Motor neuron (in vitro differentiated cells): Measurements from ENCODE around the gene FBLL1. TPM values are rescaled to one million over a fixed set of nuclear protein-coding genes. Genes with fewer than 3 reads are reported as not detected.
A peak's percentile ranks its signal among the peaks of the same experiment; 100 is the strongest.
"Not testable (repeated sequence)": the region's sequence is repeated elsewhere in the genome, so short reads cannot be mapped to it uniquely, and the experiment has no call there.

Experiments used
- ATAC-seq, 8 experiments: fragments of 200-7000 bp; cut with Tn5 transposase; replicated peaks in 6 of 8; 2 replicates each; pipeline ENCODE4 v1.8.0; 2021; ENCODE audit warnings: mild to moderate bottlenecking in 8 of 8, moderate library complexity in 8 of 8
- H3K27ac ChIP-seq, 2 donors: fragments of 250-450 bp; sonication (Bioruptor Pico); 2 replicates each; pipeline ENCODE4 v1.9.0; 2021; ENCODE audit warnings: antibody characterized with exemption in 2 of 2, mild to moderate bottlenecking in 2 of 2, moderate library complexity in 1 of 2
- H3K4me1 ChIP-seq, 2 donors: fragments of 250-450 bp; sonication (Bioruptor Pico); replicated peaks in 1 of 2; 2 replicates each; pipeline ENCODE4 v1.6.1; 2021; ENCODE audit warnings: antibody characterized with exemption in 2 of 2, mild to moderate bottlenecking in 2 of 2, moderate library complexity in 1 of 2
- H3K4me3 ChIP-seq, 5 donors: fragments of 250-450 bp; sonication (Bioruptor Pico); 2 replicates each; pipeline ENCODE4 v1.9.0; 2021; ENCODE audit warnings: antibody characterized with exemption in 5 of 5, mild to moderate bottlenecking in 5 of 5, moderate library complexity in 4 of 5
- WGBS, 10 experiments: fragments of 450-650 bp; shearing (Covaris generic); methylation state at CpG; one replicate each; pipeline ENCODE4 v1.0.0; 2022; 5-methylcytosine and 5-hydroxymethylcytosine counted together
- in situ Hi-C, 9 experiments: fragments of 400-800 bp; cut with MboI; loops; one replicate each; pipeline ENCODE4 v1.15.0; 2021; ENCODE audit warnings: low sequenced_read_pairs in 9 of 9, low pct_unique_long_range_greater_than_20kb in 2 of 9; ENCODE audit not compliant: unreplicated experiment in 9 of 9
- total RNA-seq, 8 experiments: library from RNA; unstranded; fragments of 300-600 nt; gene quantifications; 2 replicates each; pipeline versions ENCODE4 v1.2.3 to v1.2.4, GENCODE V29; 2022

Gene FBLL1
- total RNA-seq, 8 experiments from 2014 or later = 4.7 to 65.8 (median 37.1) TPM

GRCh38 chr5:168563959-168564358 is 34.9 kb downstream of the FBLL1 start:
- WGBS, 10 experiments = 22 to 100% (median 71%) methylated on average over 1 of the region's 1 CpG; no CpG with 5 or more reads in 1 of the 10 experiments
- no peaks in the 10 kb centered on the region for H3K4me1 ChIP-seq
- H3K4me3 ChIP-seq = no peak overlapping the region
- in situ Hi-C loops = no loop called here
- peak in 2 of 8 experiments; percentile 52 to 54 for ATAC-seq
- H3K27ac ChIP-seq = no peak overlapping the region

DNA sequence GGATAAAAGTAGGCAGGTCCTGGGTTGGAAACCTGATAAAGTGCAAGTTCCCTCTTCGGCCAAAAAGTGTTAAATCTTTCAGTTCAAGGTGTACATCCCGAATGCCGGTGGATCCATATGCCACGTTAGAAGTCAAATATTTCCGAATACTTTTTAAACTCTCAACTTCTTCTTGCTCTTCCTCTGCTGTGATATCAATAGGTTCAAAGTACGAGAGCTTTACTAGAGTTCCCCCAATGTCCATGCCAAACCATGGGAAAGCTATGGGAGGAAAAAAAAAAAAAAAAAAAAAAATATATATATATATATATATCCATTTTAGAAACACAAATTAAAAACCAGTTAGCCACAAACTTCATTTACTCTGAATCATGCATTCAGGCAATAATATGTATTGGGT is 39.6 kb downstream of the FBLL1 start:
- Histone ChIP-seq H3K4me1 (no peaks in the 10 kb centered on the region), H3K4me3 (no peak overlapping the region), H3K27ac (no peak overlapping the region)
- in situ Hi-C loops = no loop called here
- ATAC-seq = no peak
- 91 to 100% (median 98%) methylated on average over 2 to 6 of the region's 6 CpGs; no CpG with 5 or more reads in 3 of the 10 experiments for WGBS, 10 experiments

GRCh38 chr5:168570490-168571328 is 41.6 kb downstream of the FBLL1 start:
- no peak for ATAC-seq
- Histone ChIP-seq H3K4me3 (no peak overlapping the region), H3K4me1 (no peaks in the 10 kb centered on the region), H3K27ac (no peak overlapping the region)
- 88 to 100% (median 96%) methylated on average over 4 to 10 of the region's 11 CpGs for WGBS, 10 experiments
- in situ Hi-C loops = no loop called here

DNA sequence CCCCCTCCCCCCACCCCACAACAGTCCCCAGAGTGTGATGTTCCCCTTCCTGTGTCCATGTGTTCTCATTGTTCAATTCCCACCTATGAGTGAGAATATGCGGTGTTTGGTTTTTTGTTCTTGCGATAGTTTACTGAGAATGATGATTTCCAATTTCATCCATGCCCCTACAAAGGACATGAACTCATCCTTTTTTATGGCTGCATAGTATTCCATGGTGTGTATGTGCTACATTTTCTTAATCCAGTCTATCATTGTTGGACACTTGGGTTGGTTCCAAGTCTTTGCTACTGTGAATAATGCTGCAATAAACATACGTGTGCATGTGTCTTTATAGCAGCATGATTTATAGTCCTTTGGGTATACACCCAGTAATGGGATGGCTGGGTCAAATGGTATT is 44.6 kb downstream of the FBLL1 start:
- peaks cover 3 to 16% of the 10 kb centered on the region in 2 donors for H3K4me1 ChIP-seq
- in situ Hi-C loops, ATAC-seq, H3K27ac ChIP-seq, H3K4me3 ChIP-seq: not testable (repeated sequence)
- no CpG with 5 or more reads among the region's 3 CpGs for WGBS, 10 experiments

GRCh38 chr5:168574156-168574555 is 45.1 kb downstream of the FBLL1 start:
- WGBS, 10 experiments = no CpG with 5 or more reads among the region's 1 CpG
- in situ Hi-C loops, ATAC-seq: not testable (repeated sequence)

DNA sequence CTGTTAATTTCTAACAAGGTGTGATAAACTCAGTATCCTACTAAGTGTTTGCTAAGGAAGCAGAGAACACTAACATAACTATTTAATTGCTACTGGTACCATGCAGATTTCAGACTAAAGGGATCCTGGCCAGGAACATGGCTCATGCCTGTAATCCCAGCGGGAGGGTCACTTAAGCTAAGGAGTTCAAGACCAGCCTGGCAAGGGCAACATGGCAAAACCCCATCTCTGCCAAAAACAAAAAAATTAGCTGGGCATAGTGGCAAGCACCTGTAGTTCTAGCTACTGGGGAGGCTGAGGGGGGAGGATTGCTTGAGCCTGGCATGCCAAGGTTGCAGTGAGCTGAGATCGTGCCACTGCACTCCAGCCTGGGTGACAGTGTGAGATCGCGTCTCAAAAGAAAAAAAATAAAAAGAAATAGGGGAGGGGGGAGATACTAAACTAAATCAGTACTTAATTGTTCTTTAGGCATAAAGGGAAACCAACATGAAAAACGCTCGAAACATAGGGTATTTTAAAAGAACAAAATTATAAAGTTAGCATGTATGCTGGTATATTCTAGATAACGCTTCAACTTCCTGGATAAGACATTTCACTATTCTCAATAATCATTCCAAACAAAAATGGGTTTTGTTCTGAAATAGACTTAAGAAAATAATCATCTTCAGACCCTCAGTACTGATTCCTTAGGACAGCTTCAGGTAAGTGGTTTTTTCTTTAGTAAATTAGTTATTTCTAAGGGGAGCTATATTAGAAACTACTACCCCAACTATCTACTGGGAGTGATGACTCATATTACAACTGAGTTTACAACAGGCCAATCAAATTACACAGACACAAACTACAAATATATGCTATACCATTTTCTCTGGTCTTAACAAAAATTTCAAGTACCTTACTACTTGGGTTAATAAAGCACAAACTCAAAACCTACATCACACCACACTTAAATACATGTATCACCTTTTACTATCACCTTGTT is 46.6 kb downstream of the FBLL1 start:
- in situ Hi-C loops = no loop called here
- 81 to 100% (median 90%) methylated on average over 3 to 7 of the region's 7 CpGs for WGBS, 10 experiments
- Histone ChIP-seq H3K4me1 (peaks cover 9 to 22% of the 10 kb centered on the region in 2 donors), H3K4me3 (peak overlapping the region in 1 of 5 donors; percentile 12), H3K27ac (no peak overlapping the region)
- no peak for ATAC-seq

More at GRCh38 chr5:168574156-168574555, 45.1 kb downstream of the FBLL1 start:
- peaks cover 3 to 16% of the 10 kb centered on the region in 2 donors for H3K4me1 ChIP-seq
- not testable (repeated sequence) for H3K4me3 ChIP-seq, H3K27ac ChIP-seq

DNA sequence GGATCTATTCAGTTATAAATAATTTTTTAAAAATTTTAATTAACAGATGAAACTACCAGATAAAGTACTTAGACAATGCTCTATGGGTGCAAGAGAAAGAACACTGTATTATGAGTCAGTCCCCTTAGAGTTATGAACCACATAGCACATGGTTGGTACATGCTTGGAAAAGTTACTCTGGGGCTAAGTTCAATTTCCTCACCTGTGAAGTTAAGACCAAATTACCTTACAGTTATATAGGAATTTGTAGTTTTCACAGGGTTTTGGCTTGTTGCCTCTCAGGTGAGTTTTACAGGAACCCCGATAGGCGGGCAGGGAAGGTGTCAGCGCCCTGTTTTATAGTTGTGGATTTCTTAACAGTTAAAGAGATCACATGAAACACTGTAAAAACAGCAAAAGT is 48.9 kb downstream of the FBLL1 start:
- Histone ChIP-seq H3K4me3 (peak overlapping the region; percentile 73 to 95 (median 84)), H3K27ac (no peak overlapping the region), H3K4me1 (peaks cover 9 to 27% of the 10 kb centered on the region in 2 donors)
- in situ Hi-C loops = no loop called here
- 0 to 18% (median 6%) methylated on average over 1 to 3 of the region's 3 CpGs; no CpG with 5 or more reads in 3 of the 10 experiments for WGBS, 10 experiments
- ATAC-seq = no peak

- H3K4me1 ChIP-seq = peaks cover 9 to 27% of the 10 kb centered on the region in 2 donors
- peak within 1 kb of the TSS; percentile 94 to 95 for H3K27ac ChIP-seq
- peak; percentile 72 to 77 (median 76) for ATAC-seq
- in situ Hi-C loops = no loop called here
- H3K4me3 ChIP-seq = peak within 1 kb of the TSS; percentile 73 to 95 (median 84)
- 0 to 2% (median 0%) methylated on average over 1 to 19 of the region's 63 CpGs for WGBS, 10 experiments
These were observed 49.7 kb downstream of the FBLL1 start, which contains the start of gene PANK3 for GRCh38 chr5:168578538-168579487. Gene PANK3, minus strand, starts transcription at chr5:168579368. Its CDS starts 85 bp downstream, at chr5:168579283.

DNA sequence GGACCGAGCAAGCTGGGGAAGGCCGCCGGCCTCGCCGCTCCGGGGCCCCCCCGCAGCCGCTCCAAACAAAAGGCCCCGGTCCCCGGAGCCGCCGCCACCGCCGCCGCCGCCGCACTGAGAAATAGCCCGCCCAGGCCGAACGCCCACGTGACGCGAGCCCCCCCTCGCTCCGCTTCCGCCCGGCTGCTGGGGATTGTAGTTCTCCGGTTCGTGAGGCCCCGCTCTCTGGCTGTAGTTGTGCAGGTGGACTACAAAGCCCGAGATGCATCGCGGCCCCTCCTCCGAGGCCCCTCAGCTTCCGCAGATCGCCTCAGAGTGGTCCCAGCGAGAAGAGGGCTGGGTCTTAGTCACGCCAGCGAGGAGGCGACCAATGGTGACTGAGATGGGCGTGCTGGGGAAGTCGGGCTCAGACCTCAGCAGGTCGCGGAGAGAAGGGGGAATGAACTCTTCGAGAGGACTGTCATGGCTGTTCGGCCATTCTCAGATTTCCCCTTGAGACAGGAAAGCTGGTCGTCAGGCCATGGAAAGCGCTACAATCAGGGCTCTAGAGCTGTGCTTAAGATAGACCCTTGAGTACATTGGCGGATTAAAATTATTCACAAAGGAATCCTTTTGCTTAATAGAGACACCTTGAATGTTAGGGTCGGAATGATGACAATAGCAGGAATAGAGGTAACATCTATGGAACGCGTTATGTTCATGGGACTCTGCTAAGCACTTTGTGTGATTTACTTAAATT is 50.6 kb downstream of the FBLL1 start:
- peak overlapping the region; percentile 94 to 95 for H3K27ac ChIP-seq
- peaks cover 9 to 27% of the 10 kb centered on the region in 2 donors for H3K4me1 ChIP-seq
- H3K4me3 ChIP-seq = peak overlapping the region; percentile 73 to 95 (median 84)
- in situ Hi-C loops = no loop called here
- 0 to 10% (median 6%) methylated on average over 2 to 16 of the region's 52 CpGs; no CpG with 5 or more reads in 3 of the 10 experiments for WGBS, 10 experiments
- ATAC-seq = peak; percentile 91 to 97 (median 96)

GRCh38 chr5:168580227-168580508 is 51.1 kb downstream of the FBLL1 start:
- peak overlapping the region; percentile 36 to 95 (median 41) for H3K4me3 ChIP-seq
- peaks cover 9 to 30% of the 10 kb centered on the region in 2 donors for H3K4me1 ChIP-seq
- 0 to 28% (median 7%) methylated on average over 2 to 3 of the region's 3 CpGs; no CpG with 5 or more reads in 2 of the 10 experiments for WGBS, 10 experiments
- no peak for ATAC-seq
- H3K27ac ChIP-seq = peak overlapping the region; percentile 89 to 95
- in situ Hi-C loops = no loop called here
